DND-41 (cell line): ENCODE data around the gene TSKS.

Experiments used
- ATAC-seq: fragments of 200-7000 bp; cut with Tn5 transposase; 3 replicates; pipeline ENCODE4 v1.9.1; 2021; ENCODE audit warnings: low read depth; ENCODE audit not compliant: insufficient read depth
- DNase-seq: peaks from one replicate; pipeline ENCODE4 v3.0.0-alpha.2; 2020
- H2AFZ ChIP-seq: 2 replicates; pipeline ENCODE4 v1.6.0; 2012; ENCODE audit warnings: low read depth, low read length
- H3K27ac ChIP-seq: 2 replicates; pipeline ENCODE4 v1.5.1; 2012; ENCODE audit warnings: low read length, inconsistent platforms
- H3K27me3 ChIP-seq: fragments of 200-600 bp; sonication (generic); 2 replicates; pipeline ENCODE4 v1.6.0; 2012; ENCODE audit warnings: low read length, mild to moderate bottlenecking, inconsistent platforms; ENCODE audit not compliant: insufficient read depth, poor library complexity
- H3K36me3 ChIP-seq: 2 replicates; pipeline ENCODE4 v1.5.1; 2012; ENCODE audit warnings: low read length, inconsistent platforms; ENCODE audit not compliant: insufficient read depth
- H3K4me1 ChIP-seq: 2 replicates; pipeline ENCODE4 v1.5.1; 2012; ENCODE audit warnings: mild to moderate bottlenecking, low read length; ENCODE audit not compliant: insufficient read depth
- H3K4me2 ChIP-seq: 2 replicates; pipeline ENCODE4 v1.6.0; 2012; ENCODE audit warnings: mild to moderate bottlenecking, moderate library complexity, low read length, inconsistent platforms; ENCODE audit not compliant: insufficient read depth
- H3K4me3 ChIP-seq, 2 experiments: fragments of 200-600 bp in 1 of 2; shearing (Covaris generic) in 1 of 2; 2 replicates each; pipeline ENCODE4 v1.5.1; 2012 to 2016; ENCODE audit warnings: inconsistent platforms in 2 of 2, low read length in 2 of 2, mild to moderate bottlenecking in 2 of 2, low read depth in 1 of 2, moderate library complexity in 1 of 2
- H3K79me2 ChIP-seq: 2 replicates; pipeline ENCODE4 v1.6.0; 2012; ENCODE audit warnings: low read length, inconsistent platforms; ENCODE audit not compliant: insufficient read depth
- H3K9ac ChIP-seq: 2 replicates; pipeline ENCODE4 v1.6.0; 2012; ENCODE audit warnings: low read depth, mild to moderate bottlenecking, inconsistent platforms, low read length, moderate library complexity
- H3K9me3 ChIP-seq: 2 replicates; pipeline ENCODE4 v1.5.1; 2012; ENCODE audit warnings: low read length, moderate library complexity, mild to moderate bottlenecking, inconsistent platforms; ENCODE audit not compliant: insufficient read depth, severe bottlenecking
- H4K20me1 ChIP-seq: 2 replicates; pipeline ENCODE4 v1.6.0; 2012; ENCODE audit warnings: low read length; ENCODE audit not compliant: insufficient read depth
- CTCF ChIP-seq: IDR thresholded peaks from 2 replicates; pipeline ENCODE4 v1.5.1; 2012; ENCODE audit warnings: borderline replicate concordance, low read length, moderate library complexity, mild to moderate bottlenecking; ENCODE audit not compliant: poor library complexity, severe bottlenecking; ENCODE audit errors: extremely low read depth
- EZH2 ChIP-seq: IDR thresholded peaks from 3 replicates; pipeline ENCODE4 v1.6.1; 2012; ENCODE audit warnings: borderline replicate concordance, low read depth, mild to moderate bottlenecking, moderate library complexity, low read length, inconsistent platforms; ENCODE audit not compliant: severe bottlenecking

TSKS gene

GRCh38 chr19:49792829-49793560, 29.9 kb upstream of the TSKS start:
- no peak for ATAC-seq
- TF ChIP-seq EZH2 = no peak
- TF ChIP-seq CTCF = no peak
- Histone ChIP-seq H3K9ac (no peak overlapping the region), H4K20me1 (0 out of 2 replicates have a peak, but pooled peaks cover 6% of the 10 kb centered on the region), H3K27ac (no peak overlapping the region), H3K36me3 (peaks cover 83% of the 10 kb centered on the region), H3K4me3 (no peak overlapping the region), H3K79me2 (peaks cover 10% of the 10 kb centered on the region; the same call in 1 of the 2 replicates), H3K9me3 (no peaks in the 10 kb centered on the region), H2AFZ (no peak overlapping the region), H3K4me2 (no peak overlapping the region), H3K4me1 (no peaks in the 10 kb centered on the region), H3K27me3 (no peaks in the 10 kb centered on the region)
- DNase-seq = no peak

GRCh38 chr19:49791776-49792445, 28.8 kb upstream of the TSKS start:
- Histone ChIP-seq H4K20me1 (0 out of 2 replicates have a peak, but pooled peaks cover 6% of the 10 kb centered on the region), H3K27me3 (no peaks in the 10 kb centered on the region), H3K9me3 (no peaks in the 10 kb centered on the region), H3K4me1 (no peaks in the 10 kb centered on the region), H3K79me2 (peaks cover 10% of the 10 kb centered on the region; the same call in 1 of the 2 replicates), H3K4me2 (no peak overlapping the region), H3K27ac (no peak overlapping the region), H3K9ac (no peak overlapping the region), H3K4me3 (no peak overlapping the region), H3K36me3 (peaks cover 74% of the 10 kb centered on the region), H2AFZ (no peak overlapping the region)
- ATAC-seq (no peak), DNase-seq (no peak)
- TF ChIP-seq CTCF = no peak
- TF ChIP-seq EZH2 = no peak

- no peak overlapping the region for H3K9ac ChIP-seq
- H3K4me2 ChIP-seq = no peak overlapping the region
- no peaks in the 10 kb centered on the region for H3K27me3 ChIP-seq
- H3K27ac ChIP-seq = no peak overlapping the region
- DNase-seq = no peak
- no peak overlapping the region for H3K4me3 ChIP-seq
- peaks cover 10% of the 10 kb centered on the region; the same call in 1 of the 2 replicates for H3K79me2 ChIP-seq
- H4K20me1 ChIP-seq = peaks cover 8% of the 10 kb centered on the region; the same call in 1 of the 2 replicates
- peaks cover 70% of the 10 kb centered on the region for H3K36me3 ChIP-seq
- H2AFZ ChIP-seq = no peak overlapping the region
- H3K4me1 ChIP-seq = no peaks in the 10 kb centered on the region
- no peak for TF ChIP-seq EZH2
- TF ChIP-seq CTCF = no peak
- ATAC-seq = no peak
- H3K9me3 ChIP-seq = no peaks in the 10 kb centered on the region
These were observed 27.8 kb upstream of the TSKS start for GRCh38 chr19:49790866-49791265.
